Uterus (tissue), 2 donors: ENCODE data around the gene KCNN3.

ENCODE experiments used
- POLR2A ChIP-seq, 2 donors: fragments of 450-650 bp; IDR thresholded peaks; one replicate each; pipeline ENCODE4 v1.6.1; 2016; ENCODE audit warnings: antibody characterized with exemption in 2 of 2, mild to moderate bottlenecking in 1 of 2, moderate library complexity in 1 of 2
- TF ChIP-seq, protein P1 (sequence below), 4 experiments: fragments of 200-600 bp in 2 of 4; fragments of 450-650 bp in 2 of 4; sonication (generic) in 2 of 4; IDR thresholded peaks; one replicate each; pipeline ENCODE4 v1.5.1; 2016 to 2019; ENCODE audit warnings: antibody characterized with exemption in 4 of 4, mild to moderate bottlenecking in 2 of 4, moderate library complexity in 1 of 4

DNA sequence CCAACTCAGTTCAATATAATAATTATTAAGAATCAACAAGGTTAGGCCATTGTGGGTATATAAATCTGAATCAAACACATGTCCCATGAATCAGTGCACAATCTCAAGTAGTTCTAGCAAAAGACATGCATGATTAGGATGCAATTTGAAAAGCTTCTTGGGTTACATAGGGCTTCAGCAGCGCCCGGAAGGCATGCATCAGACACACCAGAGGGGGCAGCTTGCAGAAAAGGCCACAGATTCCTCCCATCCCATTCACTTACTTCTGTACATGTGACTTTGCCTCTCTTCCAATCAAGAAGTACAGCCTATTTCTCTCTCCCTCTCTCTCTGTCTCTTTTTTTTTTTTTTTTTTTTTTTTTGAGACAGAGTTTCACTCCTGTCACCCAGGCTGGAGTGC, 91.8 kb downstream of the KCNN3 start:
- TF ChIP-seq, protein P1, sequence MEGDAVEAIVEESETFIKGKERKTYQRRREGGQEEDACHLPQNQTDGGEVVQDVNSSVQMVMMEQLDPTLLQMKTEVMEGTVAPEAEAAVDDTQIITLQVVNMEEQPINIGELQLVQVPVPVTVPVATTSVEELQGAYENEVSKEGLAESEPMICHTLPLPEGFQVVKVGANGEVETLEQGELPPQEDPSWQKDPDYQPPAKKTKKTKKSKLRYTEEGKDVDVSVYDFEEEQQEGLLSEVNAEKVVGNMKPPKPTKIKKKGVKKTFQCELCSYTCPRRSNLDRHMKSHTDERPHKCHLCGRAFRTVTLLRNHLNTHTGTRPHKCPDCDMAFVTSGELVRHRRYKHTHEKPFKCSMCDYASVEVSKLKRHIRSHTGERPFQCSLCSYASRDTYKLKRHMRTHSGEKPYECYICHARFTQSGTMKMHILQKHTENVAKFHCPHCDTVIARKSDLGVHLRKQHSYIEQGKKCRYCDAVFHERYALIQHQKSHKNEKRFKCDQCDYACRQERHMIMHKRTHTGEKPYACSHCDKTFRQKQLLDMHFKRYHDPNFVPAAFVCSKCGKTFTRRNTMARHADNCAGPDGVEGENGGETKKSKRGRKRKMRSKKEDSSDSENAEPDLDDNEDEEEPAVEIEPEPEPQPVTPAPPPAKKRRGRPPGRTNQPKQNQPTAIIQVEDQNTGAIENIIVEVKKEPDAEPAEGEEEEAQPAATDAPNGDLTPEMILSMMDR (IDR thresholded peaks at IDR 0.05): no peak
- no peak for TF ChIP-seq POLR2A (IDR thresholded peaks at IDR 0.05)
